Right ventricle myocardium superior (tissue), 1 donor: ENCODE data around the gene ZBTB18. TPM values are rescaled to one million over a fixed set of nuclear protein-coding genes. Genes with fewer than 3 reads are reported as not detected.

ENCODE experiments used
- ATAC-seq: fragments of 200-7000 bp; cut with Tn5 transposase; one replicate; pipeline ENCODE4 v1.9.1; 2020; ENCODE audit warnings: mild to moderate bottlenecking; ENCODE audit not compliant: poor library complexity
- DNase-seq: peaks from one replicate; pipeline ENCODE4 v3.0.0-alpha.2; 2020
- intact Hi-C: fragments of 100-400 bp; cut with DNase I; formaldehyde crosslinking; loops from one replicate; pipeline ENCODE4 v1.11.2; 2022
- total RNA-seq: library from RNA; stranded (reverse); fragmentation: NEBNext Ultra II Directional; extraction: Animal tissue kit (Norgen Biotek cat#: 25700); gene quantifications from one replicate; pipeline ENCODE4 v1.2.1, GENCODE V29; 2021
- donor health status: DM: no; HTN: yes; CAD: no; lungs with severe emphysema.

Gene ZBTB18
- total RNA-seq, 1 donor from 2014 or later = 29.9 TPM

DNA sequence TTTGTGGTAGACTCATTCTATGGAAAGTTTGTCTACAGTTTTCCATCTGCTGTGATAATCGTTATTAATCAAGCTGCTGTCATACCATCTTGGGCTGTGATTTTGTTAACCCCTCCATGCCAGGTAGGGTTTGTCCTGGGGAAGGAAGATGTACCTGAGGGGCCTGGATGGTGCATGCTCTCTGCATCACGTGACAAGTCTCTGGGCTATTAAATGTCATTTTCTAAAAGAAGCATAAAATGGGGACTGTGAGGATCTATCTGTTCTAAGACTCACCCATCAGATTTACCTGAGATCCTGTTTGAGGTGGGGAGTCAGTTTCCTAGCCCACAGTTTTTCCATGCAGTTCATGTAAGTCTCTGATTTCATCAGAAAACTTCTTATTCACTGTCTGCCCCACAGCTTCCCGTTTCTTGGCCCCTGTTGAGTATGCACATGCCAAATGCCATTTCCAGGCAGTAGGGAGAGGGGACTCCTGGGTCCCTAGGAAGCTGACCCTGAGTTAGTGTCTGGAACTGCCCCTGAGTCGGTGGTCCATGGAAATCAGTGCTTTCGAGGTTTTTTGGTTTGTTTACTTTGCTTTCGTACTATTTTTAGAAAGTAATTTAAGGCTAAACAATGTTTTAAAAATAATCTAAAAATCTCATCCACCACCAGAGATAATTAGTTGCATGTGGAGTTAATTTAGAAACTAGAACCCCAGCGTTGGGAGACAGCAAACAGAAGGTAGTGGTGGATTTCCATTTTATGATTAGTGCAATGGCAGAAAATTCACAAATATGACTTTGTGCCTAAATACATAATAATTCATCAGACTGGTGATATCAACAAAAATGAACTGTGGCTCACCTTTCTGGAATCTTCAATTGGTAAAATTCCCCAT lies 46.7 kb downstream of the ZBTB18 start:
- intact Hi-C loops = no loop called here
- no peak for DNase-seq
- no peak for ATAC-seq

DNA sequence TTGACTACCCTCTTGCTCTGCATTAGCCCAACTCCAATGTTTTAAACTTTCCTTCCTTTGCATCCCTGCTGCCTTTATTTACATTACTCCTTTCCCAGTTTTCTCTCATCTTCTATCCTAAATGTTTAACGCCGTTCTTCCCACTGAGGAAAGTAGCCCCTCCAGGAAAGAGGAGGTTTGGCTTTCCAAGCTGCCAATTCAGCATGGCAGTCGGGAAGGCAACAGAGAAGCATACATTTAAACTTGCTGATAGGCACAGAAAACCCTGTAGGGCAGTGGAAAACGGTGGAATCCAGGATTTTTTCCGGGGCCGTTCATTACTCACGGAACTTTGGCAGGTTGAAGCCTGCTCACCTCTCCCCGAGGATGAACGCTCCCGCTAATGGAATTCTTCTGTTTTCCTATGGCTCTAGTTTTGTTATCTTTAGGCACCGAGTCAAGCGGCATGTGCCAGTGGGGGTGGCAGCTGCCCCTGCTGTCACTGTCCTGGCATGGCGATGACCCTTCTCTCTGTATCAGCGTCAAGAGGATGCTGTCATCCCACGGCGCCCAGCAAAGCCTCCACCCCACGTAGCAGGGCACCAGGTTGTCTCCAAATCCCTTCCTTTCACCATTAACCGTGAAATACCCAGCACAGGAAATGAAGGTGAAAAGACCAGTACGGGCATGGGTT lies 48.3 kb downstream of the ZBTB18 start:
- no peak for ATAC-seq
- intact Hi-C loops = no loop called here

DNA sequence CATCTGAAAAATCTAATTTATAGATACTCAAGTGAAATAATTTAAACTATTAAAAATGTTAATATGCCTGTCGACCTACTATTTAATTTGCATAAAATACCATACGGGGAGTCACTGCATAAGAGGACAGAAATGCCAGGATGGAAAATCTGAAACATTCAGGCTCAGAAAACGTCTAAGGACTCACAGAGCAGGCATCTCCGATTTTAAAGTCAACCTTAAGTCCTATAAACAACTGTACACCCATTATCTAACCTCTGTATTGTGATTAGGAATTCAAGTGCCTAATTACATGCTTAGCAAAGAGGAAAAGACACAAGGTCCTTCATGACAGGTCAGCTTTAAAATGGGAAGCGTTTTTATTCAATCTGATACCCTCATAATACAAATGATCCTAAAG lies 49.2 kb downstream of the ZBTB18 start:
- DNase-seq = no peak
- intact Hi-C loops = no loop called here
- no peak for ATAC-seq

More for the DNA sequence above, 48.3 kb downstream of the ZBTB18 start:
- no peak for DNase-seq

DNA sequence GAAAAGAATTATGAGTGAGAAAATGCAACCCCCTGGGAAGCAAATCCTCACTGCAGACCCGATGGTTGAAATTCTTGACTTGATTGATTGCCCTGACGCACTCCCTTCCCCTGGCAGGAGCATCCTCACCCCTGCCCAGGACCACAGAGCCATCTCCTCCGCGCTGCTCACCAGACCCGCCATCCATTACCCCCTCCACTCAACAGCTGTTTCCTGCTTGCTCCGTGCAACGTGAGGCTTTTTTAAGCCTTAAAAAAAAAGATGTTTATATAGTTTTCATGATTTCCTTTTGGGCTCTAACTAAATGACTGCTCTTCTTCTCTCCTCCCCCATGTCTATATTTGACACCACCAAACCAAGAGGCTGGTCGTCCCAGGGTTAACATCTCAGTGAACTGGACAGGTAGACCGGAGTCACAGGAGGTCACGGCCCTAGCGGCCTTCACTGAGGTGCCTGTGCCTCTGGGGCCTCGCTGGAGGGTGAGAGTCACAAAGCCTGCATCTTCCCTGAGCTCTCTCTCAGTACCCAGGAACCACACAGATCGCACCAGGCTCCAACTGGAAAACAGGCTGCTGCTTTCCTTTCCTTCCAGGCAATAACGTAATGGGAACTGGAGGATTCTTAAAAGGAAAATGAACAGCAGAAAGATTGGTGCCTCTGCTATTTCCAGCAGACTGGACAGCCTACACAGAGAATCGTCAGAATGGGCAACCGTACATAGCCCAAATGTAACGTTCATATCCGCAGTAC lies 49.8 kb downstream of the ZBTB18 start:
- no peak for ATAC-seq
- no peak for DNase-seq
- intact Hi-C loops = no loop called here

- intact Hi-C loops = no loop called here
- ATAC-seq = no peak
- DNase-seq = no peak
Measured at GRCh38 chr1:244102046-244102445, 51.0 kb downstream of the ZBTB18 start.

- intact Hi-C loops = no loop called here
- no peak for DNase-seq
- ATAC-seq = no peak
Measured at GRCh38 chr1:244102468-244102867, 51.4 kb downstream of the ZBTB18 start.

DNA sequence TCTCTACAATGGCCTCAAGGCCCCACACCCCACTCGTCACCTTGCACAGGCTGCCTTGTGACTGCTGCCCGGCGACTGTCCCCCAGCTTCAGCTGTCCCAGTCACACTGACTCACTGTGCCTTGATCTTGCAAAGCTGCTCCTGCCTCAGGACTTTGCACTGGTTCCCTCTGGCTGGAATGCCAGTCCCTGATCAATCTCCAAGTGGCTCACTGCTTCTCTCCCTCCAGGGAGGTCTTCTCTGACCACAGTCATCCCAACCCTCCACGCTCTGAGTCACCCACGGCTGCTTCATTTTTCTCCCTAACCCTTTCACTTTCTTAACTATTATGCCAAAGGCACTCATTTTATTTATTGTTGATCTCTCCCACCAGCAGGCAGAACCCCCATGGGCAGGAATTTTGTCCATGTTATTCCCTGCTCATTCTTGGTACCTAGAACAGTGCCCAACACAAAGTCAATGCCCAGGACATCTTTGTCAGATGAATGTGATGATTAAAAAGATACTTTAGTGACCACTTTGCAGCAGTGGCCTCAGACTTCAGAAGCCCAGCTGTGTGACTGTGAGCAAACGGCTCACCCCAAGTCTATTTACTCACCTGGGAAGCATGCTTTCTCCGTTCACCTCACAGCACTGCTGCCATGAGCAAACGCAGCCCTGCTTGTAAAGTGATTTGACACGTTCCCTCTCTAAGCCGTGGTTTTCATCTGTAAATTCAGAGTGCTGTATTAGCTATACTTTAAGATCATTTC lies 53.4 kb downstream of the ZBTB18 start:
- intact Hi-C loops = no loop called here
- DNase-seq (no peak), ATAC-seq (no peak)

- DNase-seq (no peak), ATAC-seq (no peak)
- intact Hi-C loops = no loop called here
Measured at GRCh38 chr1:244106176-244106575, 55.1 kb downstream of the ZBTB18 start.

Other genes starting within 250 kb of the ZBTB18 start
- 20.6 TPM for gene AKT3, start 201.0 kb upstream of the ZBTB18 start, total RNA-seq